ENCODE results near the gene RUNX2.
A peak's percentile ranks its signal among the peaks of the same experiment; 100 is the strongest.

Gene RUNX2

DNA sequence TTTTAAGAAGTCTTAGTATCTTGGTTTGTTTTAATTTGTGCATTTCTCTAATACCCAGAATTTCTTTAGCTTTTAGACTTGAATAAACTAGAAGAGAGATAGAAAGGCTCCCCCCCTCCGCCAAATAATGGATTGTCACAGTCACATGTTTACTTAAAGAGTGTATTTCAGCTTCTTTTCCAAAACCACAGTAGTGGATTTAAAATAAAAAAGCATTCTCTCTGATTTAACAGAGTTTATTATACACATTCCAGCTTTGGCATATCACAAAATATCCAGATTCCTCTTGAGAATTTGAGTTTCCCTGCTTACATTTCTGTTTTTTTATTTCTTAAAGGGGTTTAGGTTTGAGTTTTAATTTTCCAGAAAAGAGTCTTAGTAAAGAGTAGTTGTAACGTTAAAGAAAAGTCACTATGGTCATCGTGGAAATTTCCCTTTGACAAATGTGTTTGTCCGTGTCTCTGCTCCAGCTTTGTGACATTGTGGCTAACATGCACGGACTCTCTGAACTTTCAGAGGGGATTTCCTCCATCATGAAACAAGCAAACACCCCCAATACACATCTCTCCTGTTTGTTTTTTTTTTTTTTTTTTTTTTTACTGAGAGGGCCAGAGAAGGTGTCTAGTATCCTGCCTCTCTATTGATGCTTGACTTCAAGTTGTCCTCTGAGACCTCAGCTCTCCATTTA, 163.1 kb downstream of the RUNX2 start:
- DNase-seq: no peak

DNA sequence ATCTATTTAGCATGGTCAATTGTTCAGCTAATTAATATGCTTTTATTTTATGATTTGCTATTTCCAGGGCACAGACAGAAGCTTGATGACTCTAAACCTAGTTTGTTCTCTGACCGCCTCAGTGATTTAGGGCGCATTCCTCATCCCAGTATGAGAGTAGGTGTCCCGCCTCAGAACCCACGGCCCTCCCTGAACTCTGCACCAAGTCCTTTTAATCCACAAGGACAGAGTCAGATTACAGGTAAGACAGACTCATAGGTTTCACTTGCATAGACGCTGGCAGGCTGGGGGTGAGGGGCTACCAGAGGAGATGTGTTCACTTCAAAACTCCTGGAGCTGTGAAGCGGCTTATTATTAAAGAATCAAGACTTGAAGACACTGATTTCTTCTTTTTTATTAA, 163.7 kb downstream of the RUNX2 start:
- no peak for DNase-seq

DNA sequence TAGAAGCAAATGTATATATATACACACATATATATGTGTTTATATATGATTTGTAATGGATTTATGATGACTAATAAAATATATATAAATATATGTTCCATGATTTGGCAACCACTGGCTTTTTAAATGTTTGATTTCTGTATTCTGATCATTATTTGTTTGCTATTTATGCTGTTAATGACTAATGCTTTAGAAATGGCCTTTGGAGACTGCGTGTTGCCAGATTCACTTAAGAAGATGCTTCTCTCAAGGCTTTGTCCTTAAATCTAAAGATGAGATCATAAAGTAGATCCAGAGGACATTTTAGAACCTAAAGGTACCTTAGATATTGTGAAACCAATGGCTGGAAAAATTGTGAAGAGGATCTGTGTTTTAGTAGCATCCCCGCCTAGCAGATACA, 165.6 kb downstream of the RUNX2 start:
- DNase-seq: no peak

DNA sequence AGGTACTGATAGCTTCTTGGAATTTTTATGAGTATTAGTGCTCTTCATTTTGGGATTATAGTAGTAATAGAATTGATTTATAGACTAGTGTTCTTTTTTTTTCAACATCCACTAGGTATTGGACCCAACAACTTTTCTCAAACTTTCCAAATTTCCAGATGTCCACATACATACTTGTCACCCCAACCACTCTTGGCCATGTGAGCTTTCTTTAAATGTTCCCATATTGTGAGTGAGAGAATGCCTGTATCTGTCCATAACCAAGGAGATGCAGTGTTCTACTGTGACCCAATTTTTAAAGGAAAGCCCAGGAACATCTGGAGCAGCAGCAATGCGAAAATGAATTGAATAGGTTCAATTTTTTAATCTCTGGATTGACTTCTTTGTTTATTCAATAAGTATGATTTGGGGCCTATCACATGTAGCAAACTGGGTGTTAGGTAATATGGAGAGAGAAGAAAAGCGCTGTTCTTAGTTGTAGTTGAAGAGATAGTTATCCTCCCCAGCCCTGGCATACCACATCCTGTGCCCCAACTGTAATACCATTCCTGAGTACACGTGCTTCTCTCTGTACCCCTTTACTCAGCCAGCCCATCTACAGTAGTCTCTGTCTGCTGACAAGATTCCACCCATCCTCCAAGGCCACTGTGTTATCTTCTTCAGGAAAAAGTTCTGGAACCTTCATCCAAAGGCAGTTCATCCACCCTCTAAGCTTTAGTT, 166.4 kb downstream of the RUNX2 start:
- no peak for DNase-seq

DNA sequence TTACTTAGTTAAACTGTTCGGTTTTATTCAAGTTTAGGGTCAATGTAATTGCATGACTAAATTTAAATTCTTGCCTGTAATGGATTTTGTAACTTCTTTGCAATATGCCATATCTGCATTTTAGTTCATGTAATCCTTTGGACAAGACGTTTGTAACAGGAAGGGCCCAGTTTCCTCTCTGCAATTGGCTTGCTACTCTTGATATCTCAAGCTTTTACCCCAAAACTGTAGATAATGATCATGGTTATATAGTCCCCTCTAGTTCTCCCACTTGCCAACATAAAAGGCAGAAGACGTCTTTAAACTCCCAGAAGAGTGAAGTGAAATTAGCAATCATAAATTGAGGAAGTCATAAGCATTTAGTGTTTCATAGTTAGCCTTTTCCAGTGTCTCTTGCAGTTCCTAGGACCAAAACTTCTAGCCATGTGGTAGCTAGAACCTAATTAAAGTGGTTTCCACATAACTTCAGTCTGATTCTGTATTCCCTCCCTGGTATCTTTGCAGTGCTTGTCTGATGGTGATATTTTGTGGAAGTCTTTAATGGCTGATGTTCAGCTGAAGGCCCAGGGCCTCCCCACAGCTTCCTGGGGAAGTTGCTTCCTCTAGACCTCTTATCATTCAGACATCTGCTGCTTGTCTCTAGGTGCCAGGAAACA, 167.4 kb downstream of the RUNX2 start:
- DNase-seq: peak; percentile 62

DNA sequence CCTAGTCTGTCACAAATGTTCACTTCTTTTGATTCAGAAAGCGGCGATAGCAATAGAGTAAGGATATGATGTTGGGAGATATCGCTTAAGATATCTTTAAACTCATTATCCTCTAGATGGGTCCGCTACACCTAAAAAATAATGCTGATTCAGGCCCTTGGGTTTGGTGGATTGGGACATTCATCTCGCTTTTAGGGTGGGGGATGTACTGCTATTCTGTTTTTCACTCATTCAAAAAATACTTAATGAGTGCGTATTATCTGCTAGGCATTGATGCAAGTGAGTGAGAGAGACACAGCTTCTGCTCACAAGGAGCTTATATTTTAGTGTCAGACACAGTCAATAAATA, 167.9 kb downstream of the RUNX2 start:
- no peak for DNase-seq

DNA sequence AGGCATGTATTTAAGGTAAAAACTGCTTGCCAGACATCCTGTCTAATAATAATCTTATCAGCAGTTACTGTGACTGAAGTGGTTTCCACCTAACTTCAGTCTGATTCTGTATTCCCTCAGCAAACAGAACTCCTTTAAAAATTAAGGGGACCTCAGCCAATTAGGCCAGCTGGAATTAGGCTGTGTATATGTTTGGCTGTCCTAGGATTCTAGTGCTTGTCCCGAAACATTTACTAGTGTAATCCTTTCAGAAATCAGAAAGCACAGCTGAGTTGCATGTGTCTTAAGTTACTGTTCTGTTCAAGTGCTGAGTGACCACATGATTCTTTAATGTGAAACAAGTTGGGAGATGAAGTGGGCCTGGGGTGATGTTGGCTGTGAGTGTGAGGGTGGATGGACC, 170.5 kb downstream of the RUNX2 start:
- no peak for DNase-seq

DNA sequence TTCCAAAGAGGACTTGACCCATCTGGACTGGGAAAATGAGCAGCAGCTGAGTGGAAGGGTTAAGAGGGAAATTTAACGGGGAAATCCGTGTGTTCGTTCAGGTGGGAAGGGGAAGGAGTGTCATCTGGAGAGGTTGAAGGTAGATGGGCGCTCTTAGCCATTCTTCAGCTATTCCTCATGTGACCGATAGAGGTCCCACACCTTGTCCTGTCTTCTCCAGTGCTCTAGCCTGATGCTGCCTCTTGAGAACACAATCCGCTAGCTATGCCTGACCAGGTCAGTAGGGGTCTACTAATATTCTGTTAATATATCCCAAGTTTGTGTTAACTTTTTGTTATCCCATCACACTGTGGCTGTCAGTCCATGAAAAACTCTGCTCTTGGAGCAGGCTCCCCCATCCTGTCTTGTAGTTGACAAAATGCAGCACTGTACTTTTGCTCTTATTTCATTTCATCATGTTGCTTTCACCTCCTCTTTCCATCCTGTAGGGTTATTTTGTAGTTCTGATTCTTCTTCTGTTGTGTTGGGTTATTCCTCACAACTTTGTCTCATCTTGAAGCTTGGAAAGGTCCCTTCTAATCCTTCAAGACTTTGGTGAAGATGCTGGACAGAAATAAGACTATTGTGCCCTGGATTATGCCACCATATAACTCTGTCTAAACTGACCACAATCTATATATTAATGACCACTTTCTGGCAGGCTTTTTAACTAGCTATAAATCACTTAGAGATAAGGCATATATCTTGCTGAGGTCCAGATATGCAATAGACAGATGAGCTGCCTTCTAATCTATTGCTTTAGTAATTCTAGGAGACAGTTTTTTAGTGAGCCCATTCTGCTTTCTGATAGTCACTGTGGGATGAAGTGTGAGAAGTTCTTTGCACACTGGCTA, 173.0 kb downstream of the RUNX2 start:
- DNase-seq: no peak

DNA sequence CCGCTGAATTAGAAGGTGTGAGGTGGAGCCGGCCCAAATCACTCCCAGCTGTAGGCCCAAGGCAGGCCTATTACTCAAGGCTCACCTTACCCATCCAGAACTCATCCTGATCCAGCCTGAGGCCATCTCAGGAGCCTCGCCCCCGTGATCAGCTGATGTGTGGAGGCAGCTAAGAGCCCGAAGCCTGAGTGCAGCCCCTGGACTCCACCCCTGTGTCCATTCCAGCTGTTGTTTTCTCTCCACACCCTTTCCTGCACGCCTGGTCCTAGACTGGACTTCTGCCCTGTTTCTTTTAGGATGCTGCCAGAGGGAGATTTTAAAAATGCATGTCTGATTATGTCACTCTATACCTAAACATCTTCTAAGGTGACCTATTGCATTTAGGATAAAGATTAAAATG, 174.3 kb downstream of the RUNX2 start:
- DNase-seq: no peak

DNA sequence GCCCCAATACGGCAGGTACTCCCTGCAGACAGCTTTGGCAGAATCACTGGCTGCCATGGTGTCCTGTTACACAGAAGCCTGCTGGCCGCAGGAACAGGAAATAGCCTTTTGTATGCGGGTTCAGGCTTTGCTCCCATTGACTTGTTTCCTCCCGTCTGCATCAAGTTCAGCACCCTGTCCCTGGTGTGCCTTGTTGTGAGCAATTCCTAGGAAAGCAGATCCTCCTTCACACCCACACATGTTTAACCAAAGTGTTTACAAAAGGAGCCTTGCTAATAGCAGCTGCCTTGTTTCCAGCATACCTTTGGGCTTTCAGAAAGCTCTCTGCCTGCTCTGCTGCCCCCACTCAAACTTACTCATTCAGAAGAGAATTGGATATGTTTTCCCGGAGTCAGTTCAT, 176.8 kb downstream of the RUNX2 start:
- DNase-seq: no peak

DNA sequence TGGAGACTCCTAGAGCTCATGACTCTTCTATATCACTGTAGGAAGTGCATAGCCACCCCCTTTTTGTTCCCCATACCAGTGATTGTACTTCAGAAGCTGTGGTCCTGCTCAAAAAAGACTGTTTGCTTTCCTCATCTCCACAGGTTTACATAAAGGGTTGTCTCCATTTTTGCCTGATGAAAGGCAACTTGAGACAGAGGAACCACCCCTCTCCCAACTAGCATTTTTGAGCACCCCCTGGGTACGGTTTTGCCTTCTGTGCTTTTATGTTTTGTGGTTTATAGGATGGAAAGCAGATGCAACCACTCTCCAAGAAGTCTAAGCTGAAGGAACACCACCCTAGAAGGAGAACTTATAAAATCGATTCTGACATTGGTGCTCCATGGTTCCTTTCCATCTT, 177.3 kb downstream of the RUNX2 start:
- DNase-seq: no peak

DNA sequence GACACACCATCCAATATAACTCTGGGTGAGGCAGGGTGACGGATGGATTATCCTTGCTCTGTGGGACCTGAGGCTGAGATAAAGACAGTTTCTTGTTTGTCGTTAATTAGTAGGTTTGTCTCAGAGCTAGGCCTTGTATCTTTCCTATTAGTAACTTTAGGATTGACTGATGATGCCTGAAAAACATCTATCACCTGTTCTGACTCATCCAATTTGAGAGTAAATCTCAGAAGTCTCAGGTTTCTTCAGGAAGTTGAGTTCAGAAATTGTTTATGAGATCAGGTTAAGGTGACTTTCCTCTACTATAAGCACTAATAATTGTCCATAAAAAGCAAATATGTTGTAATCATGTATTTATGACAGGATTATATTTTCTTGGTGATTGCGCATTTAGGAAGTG, 179.1 kb downstream of the RUNX2 start:
- no peak for DNase-seq

DNA sequence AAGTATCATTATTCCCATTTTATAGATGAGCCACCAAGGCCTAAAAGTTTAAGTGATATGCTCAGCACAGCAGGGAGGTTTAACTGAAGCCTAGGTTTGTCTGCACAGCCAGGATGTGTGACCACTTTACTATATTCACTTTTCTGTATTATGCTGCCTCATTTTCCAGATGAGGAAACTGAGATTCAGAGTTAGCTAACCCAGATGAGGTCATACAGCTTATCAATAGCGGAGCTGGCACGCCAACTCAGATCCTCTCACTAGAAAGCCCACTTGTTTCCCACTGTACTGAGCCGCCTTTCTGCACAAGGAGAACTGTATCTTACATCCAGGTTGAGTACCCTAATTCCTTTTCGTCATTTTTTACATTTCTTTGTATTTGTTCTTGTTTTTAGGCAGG, 181.3 kb downstream of the RUNX2 start:
- DNase-seq: no peak

DNA sequence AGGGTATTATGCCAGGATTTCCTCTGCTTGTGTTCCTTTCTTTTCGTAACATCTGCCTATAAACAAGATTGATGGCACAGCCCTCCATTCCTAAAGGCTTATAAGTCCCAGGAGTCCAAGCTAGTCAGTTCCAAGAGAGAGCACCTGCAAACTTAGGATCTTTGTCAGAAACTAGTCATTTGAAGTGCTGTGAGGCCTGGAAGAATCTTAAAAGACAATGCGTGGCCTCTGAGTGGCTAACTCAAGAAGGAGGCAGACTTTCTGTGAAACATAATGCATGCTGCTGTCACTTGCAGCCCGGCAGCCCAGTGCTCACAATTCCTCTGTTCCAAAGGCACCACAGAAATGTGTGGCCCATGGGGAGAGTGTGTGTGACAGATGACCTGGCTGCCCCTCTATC, 184.6 kb downstream of the RUNX2 start:
- no peak for DNase-seq

DNA sequence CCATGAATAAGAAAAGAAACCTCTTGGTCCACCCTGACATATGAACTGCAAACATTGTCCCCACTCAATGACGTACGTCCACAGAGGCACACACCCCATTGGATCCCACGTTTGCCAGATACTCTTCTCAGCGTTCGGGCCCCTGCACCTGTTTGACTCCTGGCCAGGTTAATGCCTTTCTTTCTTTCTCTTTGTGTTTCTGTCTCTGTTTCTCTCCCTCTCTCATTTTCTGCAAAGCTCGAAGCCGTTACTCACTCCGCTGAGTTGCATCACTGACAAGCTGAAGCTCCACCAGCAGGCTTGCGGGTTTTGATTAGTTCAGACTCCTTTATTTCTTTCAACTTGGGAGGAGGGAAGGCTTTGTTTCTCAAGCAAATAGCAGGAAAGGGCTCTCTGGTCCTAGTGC, 185.1 kb downstream of the RUNX2 start:
- no peak for DNase-seq

DNA sequence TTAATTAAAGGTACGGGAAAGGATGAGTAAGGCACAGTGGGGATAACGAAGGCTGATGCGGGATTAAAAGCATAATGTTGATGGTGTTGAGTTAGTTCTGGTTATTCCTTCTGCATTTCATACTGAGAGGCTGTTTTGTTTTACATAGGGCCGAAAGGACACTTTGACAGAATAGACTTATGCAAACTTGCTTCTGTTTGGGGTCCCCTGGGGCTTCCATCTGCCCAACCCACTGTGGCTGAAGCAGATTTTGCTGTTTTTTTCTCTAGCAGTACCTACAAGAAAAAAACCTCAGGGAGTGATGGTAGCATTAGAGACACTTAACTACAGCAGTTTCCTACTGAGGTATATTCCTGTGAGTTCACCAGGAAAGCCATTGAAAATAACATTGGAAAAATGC, 185.7 kb downstream of the RUNX2 start:
- DNase-seq: no peak

DNA sequence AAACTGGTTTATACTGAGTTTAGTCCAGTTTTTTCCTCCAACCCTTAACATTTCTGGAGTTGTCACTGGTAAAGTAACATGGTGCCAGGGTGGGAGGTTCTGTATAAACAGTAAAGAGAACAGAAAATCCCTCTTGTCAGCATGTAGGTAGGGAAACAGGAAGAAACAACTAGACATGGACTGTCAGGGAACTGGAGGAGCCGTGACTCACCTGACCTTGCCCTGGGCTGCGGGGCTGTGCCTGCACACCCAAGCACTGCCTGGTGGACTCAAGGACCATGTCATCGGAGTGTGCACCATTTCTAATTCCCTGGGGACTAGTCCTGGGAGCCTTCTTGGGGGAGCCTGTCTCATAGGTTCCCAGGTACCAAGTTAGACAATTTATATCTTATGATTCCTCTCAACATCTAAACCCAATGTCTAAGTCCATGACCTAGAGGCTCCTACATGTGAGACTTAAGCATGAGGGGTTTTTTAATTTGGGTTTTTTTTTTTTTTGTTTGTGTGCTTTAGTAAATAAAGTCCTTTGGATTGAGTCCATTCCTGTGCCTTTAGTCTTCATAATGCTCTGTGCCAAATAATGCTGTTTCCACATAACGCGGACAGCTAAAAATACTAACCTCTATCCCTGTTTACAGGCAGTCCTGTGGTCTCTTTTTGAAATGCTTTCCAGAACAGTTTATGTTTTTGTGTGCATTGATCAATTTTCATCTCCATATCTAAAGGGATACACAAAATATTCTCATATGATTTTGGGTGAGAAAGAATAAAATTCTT, 186.5 kb downstream of the RUNX2 start:
- DNase-seq: no peak

DNA sequence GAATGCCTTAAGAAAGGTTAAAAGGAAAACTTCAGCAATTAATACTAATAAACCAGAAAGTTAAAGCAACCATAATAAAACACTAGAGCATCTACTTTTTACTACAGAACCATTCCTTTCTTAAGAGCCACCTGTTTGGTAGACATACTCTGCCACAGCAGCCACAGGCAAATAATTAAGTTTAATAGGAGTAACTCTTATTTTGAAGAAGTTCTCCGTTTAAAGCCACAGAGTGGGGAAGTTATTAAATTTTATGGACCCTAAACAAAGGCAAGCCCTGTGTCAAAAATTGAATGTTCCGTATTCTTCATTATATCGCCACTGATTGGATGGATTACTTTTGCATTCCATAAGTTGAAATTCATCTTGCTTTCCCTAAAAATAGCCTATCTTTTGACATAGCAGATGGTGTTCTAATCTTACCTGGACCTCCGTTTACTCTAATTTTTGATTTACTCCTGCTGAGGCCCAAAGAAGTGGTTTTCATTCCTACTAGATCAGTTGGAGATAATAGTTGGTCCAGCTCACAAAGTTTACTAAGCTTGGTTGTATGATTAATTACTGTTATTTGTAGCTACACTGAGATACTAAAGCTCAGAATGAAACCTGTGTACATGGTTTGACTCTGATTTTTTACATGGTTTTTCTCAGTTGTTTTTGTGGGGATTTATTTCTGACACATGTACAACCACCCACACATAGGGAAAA, 190.0 kb downstream of the RUNX2 start:
- DNase-seq: no peak

DNA sequence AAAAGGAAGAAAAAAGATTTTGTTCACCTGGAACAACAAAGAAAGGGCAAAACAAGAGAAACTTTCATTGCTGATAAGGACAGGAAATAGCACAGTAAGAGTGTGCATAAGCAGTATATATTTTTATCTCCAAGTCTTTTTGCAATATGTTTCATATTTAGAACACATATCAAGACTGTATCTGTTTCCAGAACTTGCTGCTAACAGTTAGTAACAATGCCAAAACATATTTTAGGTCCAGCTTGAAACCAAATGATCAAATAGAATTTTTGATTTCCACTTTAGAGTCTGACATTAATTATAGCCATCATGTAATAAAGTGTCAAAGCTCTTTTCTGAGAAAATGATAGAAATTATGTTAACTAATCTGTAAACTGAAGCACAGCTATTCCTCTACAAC, 193.1 kb downstream of the RUNX2 start:
- DNase-seq: no peak

DNA sequence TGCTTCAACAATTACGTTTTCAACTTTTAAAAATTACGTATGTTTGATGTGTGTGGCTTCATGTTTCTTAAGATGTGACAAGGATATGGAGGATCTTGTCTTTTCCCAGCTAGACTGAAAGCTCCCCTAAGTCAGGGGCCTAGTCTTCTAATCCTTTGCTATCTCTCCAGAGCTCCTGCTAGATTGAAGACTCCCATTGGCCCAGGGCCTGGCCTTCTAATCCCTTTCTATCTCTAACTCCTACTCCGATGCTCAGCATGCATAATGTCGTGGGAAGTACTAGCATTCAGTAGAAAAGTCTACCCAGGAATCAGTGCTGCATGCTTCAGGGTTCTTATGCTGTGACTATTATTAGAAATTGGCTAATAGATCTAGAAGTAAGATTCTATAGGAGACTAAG, 194.4 kb downstream of the RUNX2 start:
- no peak for DNase-seq

DNA sequence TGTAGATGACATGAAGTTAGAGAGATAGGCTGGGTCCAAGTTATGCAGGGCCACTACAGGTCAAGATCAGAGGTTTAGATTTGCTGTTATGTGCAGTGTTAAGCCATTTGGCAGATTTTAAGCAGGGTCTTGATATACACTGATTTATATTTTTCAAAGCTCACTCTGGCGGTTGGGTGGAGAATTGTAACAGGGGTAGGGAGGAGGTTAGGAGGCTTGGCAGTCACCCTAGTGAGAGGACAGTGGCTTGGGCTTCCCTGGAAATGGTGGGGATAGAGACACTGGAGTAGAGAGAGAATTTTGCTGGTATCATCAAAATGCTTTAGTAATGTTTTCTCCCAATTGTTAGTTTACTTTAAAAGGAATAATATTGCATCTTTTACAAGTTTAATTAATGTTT, 199.1 kb downstream of the RUNX2 start:
- no peak for DNase-seq

DNA sequence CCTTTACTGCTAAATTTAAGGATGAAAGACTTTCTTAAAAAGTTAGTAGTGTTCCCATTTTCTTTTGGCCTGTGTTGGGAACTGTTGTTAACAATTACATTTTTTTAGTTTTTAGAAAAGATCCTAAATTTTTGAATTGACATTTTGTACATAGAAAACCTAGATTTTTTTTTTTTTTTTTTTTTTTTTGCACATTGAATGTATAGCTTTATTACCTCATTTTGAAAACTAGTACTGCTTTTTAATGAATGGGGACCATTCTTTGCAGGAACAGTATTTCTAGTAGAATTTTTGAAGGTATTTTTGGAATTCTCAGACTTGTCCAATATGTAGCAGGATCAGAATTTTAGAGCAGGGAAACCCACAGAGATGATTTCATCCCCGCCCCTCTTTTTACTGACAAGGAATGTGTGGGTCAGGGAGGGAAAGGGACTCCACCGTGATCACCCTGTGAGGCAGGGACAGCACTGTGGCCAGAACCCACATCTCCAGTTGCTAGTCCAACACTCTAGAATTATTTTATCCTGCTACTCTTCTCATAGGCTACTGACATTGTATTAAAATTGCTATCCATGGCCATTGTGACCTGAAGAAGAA, 204.0 kb downstream of the RUNX2 start:
- DNase-seq: no peak

All from SIG-M5 (cell line).